Measurements from ENCODE around the gene CSTPP1.
A peak's percentile ranks its signal among the peaks of the same experiment; 100 is the strongest.
"Not testable (repeated sequence)": the region's sequence is repeated elsewhere in the genome, so short reads cannot be mapped to it uniquely, and the experiment has no call there.

CSTPP1 gene

GRCh38 chr11:46991391-46991790, 54.8 kb downstream of the CSTPP1 start:
- DNase-seq (ENCODE audit: low spot score), result no peak

DNA sequence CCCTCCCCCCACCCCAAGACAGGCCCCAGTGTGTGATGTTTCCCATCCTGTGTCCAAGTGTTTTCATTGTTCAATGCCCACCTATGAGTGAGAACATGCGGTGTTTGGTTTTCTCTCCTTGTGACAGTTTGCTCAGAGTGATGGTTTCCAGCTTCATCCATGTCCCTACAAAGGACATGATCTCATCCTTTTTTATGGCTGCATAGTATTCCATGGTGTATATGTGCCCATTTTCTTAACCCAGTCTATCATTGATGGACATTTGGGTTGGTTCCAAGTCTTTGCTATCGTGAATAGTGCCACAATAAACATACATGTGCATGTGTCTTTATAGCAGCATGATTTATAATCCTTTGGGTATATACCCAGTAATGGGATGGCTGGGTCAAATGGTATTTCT, 55.8 kb downstream of the CSTPP1 start:
- DNase-seq (ENCODE audit: low spot score), result not testable (repeated sequence)

DNA sequence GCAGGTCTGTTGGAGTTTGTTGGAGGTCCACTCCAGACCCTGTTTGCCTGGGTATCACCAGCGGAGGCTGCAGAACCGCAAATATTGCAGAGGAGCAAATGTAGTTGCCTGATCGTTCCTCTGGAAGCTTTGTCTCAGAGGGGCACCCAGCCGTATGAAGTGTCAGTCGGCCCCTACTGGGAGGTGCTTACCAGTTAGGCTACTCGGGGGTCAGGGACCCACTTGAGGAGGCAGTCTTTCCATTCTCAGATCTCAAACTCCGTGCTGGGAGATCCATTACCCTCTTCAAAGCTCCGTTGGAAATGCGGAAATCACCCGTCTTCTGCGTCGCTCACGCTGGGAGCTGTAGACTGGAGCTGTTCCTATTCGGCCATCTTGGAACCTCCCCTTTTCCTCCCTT, 61.2 kb downstream of the CSTPP1 start:
- not testable (repeated sequence) for DNase-seq (ENCODE audit: low spot score)

DNA sequence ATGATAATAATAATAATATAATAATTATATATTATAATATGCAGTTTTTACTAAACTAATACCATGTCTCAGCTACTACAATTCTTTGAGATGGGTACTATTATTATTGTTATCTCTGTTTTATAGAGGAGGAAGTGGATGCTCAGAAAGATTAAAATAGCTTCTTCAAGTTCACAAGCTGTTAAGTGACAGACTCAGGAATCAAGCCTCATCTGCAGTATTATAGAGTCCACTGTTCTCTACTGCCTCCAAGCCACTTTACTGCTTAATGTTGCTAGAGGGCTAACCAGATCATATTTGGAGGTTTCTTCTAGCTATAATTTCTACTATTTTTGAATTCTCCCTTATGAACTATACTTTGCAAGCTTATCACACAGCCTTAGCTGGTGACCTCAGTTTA, 62.7 kb downstream of the CSTPP1 start:
- DNase-seq (ENCODE audit: low spot score), result no peak

DNA sequence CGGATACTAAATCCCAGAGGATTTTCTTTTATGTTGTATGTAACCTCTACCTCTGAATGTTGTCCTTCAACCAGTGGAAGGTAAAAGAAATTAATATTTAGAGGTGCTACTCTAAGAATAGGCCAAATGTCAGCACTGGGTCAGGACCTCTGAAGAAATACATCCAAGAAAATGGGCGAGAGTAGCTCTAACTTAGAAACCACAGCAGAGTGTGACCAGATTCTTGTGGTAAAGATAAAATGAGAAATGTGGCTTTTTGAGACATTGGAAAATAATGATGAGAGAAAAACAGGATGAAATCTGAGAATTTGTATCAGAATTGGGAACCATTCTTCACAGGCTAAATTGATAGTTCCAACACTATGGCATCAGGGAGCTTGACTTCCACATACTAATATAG, 63.5 kb downstream of the CSTPP1 start:
- DNase-seq (ENCODE audit: low spot score), result no peak

DNA sequence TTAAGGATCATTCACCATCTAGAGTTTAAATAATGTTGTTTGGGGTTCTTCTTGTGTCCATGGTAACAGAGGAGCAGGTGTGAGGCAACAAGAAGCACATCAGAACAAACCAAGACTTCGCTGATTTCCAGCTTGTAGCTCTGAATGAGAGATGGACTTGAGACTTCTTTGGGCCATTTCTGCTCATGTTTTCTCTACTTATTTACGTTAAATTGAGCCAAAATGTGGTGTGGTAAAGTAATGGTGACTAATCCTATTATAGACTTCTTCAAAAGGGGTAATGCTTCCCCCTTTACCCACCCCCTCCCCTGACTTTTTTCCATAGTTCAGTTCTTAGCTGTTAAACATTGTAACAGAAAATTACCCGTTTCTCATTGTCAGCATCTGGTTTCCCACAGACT, 65.2 kb downstream of the CSTPP1 start:
- no peak for DNase-seq (ENCODE audit: low spot score)

GRCh38 chr11:47002390-47002789, 65.8 kb downstream of the CSTPP1 start:
- DNase-seq (ENCODE audit: low spot score), result no peak

GRCh38 chr11:47003180-47003877, 66.8 kb downstream of the CSTPP1 start:
- peak; percentile 9 for DNase-seq (ENCODE audit: low spot score)

DNA sequence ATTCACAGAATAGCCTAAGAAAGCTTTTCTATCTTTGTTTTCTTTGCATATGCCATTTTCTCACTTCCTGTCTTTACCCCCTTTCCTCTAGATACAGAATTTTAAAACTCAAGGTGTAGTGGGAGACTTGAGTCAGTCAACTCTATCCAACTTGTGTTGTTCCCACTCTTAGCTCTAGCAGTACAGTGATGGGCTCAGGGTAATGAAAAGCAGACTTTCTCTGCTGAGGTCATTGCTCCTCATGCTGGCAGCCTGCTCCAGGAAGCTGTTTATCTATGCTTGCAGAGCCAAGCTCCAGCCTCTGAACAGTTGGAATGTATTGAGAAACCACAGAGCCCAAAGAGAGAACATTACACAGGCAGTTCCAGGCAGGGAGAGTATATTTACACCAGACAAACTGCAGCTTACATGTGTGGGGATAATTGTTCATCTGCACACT, 68.1 kb downstream of the CSTPP1 start:
- peak; percentile 10 for DNase-seq (ENCODE audit: low spot score)

DNA sequence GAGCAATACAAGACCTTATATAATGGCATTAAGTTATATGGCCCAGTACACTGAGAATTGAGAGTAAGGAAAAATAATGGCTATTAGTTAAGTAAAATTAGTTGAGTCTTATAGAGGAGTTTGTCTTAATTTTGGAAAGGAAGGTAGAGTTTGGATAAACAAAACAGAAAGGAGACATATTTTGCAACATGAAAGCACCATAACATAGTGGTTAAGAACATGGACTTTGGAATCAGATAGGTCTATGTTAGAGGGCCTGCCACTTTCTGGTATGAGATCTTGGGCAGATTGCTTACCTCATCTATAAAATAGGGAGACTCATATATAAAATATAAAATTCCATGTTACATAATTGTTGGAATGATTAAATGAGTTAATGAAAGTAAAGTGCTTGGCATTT, 68.9 kb downstream of the CSTPP1 start:
- no peak for DNase-seq (ENCODE audit: low spot score)

DNA sequence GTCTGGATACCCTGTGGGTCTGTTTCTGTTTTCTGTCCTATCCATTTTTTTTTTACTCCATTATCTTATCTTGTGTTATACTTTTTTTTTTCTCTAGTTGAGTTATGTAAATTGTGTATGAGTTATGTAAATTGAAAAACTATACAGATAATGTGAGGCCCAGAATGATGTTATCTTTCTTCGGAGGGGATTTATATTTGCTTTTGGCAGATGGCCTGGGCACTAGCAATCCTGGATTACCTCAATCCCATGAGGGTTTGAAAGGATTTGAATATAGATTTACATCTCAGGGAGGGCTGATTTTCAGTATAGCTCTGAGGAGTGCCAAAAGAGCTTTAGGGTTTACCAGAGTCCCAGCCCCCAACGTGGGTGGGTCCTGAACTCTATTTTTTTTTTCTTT, 71.0 kb downstream of the CSTPP1 start:
- DNase-seq (ENCODE audit: low spot score), result no peak

- no peak for DNase-seq (ENCODE audit: low spot score)
Measured at GRCh38 chr11:47010179-47010578, 73.6 kb downstream of the CSTPP1 start.

GRCh38 chr11:47014097-47014496, 77.5 kb downstream of the CSTPP1 start:
- no peak for DNase-seq (ENCODE audit: low spot score)

DNA sequence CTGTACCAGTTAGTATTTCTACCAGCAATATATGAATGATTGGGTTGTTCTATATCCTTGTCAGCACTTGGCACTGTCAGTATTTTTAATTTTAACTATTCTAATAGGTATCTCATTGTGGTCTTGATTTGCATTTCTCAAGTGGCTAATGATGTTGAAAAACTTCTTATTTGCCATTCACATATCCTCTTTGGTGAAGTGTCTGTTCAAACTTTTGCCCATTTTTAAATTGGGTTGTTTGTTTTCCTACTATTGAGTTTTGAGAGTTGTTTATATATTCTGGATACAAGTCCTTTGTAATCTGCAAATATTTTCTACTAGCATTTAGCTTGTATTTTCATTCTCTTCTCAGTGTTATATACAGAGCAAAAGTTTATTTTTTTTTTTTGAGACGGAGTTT, 82.1 kb downstream of the CSTPP1 start:
- no peak for DNase-seq (ENCODE audit: low spot score)

DNA sequence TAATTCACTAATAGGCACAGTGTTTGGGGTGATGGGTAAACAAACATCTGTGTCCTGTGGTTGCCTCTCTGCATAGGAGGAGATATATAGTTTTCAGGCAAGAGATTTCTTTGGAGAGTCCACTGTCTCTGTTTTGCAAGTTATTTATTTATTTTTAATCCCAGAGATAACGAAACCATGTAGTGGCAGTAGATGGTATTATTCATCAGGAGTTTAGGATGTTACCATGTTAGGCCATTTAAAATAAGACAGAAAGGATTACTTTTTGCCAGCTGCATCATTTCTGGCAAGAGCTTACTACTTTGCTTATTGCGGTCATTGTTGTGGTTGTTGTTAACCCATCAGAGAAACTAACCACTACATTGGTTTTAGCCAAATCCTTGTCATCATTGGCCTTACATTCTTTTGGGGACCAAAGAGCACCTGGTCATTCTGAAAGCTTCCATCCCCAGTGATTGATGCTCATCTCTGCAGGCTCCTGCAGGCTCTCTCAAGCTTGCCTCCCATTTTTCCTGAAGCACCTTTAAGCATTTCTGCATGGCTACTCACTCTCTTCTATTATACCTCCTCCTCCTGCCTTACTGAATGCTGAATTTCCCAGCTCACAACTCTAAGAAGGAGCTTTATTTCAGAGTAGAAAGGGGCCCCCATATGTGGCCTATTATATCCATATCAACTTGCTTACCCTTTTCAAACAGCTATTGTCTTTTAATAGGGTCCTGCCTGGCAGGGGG, 84.4 kb downstream of the CSTPP1 start:
- no peak for DNase-seq (ENCODE audit: low spot score)

GRCh38 chr11:47021527-47021818, 84.9 kb downstream of the CSTPP1 start:
- no peak for DNase-seq (ENCODE audit: low spot score)

GRCh38 chr11:47021965-47022364, 85.4 kb downstream of the CSTPP1 start:
- no peak for DNase-seq (ENCODE audit: low spot score)

DNA sequence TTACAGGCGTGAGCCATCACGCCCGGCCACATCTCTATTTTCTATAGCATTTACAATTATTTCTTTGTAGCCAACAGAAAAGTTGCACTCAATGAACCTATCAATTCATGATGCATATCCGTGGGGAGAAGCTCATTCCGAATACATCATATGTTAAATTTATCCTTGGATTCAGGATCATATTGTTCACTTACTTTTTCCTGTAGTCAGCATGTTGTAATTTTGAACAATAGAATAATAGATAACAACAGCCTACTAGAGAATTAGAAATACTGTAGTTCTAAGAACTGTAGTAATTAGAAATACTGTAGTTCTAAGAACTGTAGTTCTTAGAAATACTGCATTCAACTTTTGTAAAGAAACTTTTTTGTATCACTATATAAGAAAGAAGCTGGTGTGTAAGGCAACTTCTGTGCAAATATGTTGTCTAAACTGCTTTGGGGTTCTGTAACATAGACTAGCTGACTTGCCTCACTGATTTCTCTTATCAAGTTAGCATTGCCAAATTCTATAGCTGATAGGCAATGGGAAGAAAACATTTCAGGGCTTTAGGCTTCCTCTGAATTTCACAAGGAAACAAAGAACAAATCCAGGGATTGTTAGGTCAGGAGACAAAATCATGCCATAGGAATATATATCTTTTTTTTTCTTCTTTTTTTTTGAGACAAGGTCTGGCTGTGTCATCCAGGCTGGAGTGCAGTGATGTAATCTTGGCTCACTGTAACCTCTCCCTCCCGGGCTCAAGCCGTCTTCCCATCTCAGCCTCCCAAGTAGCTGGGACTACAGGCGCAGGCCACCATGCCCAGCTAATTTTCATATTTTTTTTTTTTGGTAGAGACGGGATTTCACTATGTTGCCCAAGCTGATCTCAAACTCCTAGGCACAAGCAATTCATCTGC, 91.9 kb downstream of the CSTPP1 start:
- no peak for DNase-seq (ENCODE audit: low spot score)

- no peak for DNase-seq (ENCODE audit: low spot score)
Measured at GRCh38 chr11:47033439-47033838, 96.9 kb downstream of the CSTPP1 start.

DNA sequence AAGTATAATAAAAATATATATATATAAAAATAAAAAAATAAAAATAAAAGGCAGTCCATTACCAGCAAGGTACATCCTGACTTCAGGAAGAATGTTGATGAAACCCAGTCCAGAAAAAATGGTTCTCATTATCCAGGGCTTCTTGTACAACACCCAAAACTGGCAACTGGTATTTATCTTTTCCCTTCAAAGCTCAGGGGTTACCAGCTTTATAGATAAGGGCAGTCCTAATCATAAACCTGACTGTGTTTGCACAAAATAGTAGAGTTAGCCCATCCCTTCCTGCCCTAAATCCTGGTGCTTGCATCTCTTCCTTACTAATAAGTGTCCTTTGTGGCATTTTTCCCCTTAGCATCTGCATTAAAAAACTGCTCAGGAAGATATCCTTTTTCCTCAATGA, 97.5 kb downstream of the CSTPP1 start:
- no peak for DNase-seq (ENCODE audit: low spot score)

- DNase-seq (ENCODE audit: low spot score), result no peak
Measured at GRCh38 chr11:47035108-47035507, 98.5 kb downstream of the CSTPP1 start.

DNA sequence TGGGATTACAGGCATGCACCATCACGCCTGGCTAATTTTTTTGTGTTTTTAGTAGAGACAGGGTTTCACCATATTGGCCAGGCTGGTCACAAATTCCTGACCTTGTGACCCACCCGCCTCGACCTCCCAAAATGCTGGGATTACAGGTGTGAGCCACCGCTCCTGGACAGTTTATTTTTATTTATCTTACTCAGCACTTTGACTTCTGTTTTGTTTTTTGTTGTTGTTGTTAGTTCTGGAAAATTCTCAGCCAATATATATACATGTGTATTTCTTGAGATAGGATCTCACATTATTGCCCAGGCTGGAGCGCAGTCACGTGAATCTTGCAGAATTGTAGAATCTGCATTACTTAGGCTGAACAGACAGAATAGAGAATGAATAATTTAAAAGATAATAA, 107.6 kb downstream of the CSTPP1 start:
- DNase-seq (ENCODE audit: low spot score), result no peak

DNA sequence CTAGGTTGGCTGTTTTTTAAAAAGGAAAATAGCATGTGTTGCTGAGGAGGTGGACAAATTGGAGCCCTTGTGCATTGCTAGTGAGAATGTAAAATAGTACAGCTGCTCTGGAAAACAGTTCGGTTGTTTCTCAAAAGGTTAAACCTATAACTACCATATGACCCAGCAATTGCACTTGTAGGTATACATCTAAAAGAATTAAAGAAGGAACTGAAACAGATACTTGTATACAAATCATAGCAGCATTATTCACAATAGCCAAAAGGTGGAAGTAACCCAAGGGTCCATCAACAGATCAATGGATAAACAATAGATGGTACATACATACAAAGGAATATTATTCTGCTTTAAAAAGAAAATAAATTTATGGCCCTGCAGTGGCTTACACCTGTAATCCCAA, 111.4 kb downstream of the CSTPP1 start:
- DNase-seq (ENCODE audit: low spot score), result no peak

Data from germinal center (tissue), 1 donor.